Right atrium auricular region (tissue), 2 donors: ENCODE measurements around the gene MMS22L. TPM values are rescaled to one million over a fixed set of nuclear protein-coding genes. Genes with fewer than 3 reads are reported as not detected.

ENCODE experiments used
- DNase-seq: peaks from one replicate; pipeline ENCODE4 v3.0.0-alpha.2; 2019; ENCODE audit warnings: low spot score
- H3K27ac ChIP-seq, 2 donors: fragments of 200-600 bp; sonication (generic); 1 replicate in 1 of 2; 2 replicates in 1 of 2; pipeline ENCODE4 v1.5.1; 2016 to 2019
- H3K27me3 ChIP-seq, 2 donors: fragments of 200-600 bp; sonication (generic); one replicate each; pipeline versions ENCODE4 v1.5.1 to v1.6.0; 2017 to 2019
- H3K36me3 ChIP-seq: fragments of 200-600 bp; sonication (generic); one replicate; pipeline ENCODE4 v1.5.1; 2016
- H3K4me1 ChIP-seq, 2 donors: fragments of 200-600 bp; sonication (generic); one replicate each; pipeline versions ENCODE4 v1.5.1 to v1.6.0; 2017 to 2019
- H3K4me3 ChIP-seq, 2 donors: fragments of 200-600 bp; sonication (generic); 1 replicate in 1 of 2; 2 replicates in 1 of 2; pipeline ENCODE4 v1.5.1; 2017 to 2019; ENCODE audit warnings: mild to moderate bottlenecking in 1 of 2, moderate library complexity in 1 of 2
- H3K9me3 ChIP-seq, 2 donors: fragments of 200-600 bp; sonication (generic); one replicate each; pipeline ENCODE4 v1.5.1; 2019
- total RNA-seq, 2 donors: library from RNA; depleted of rRNA; stranded (reverse); fragments of >200 nt; gene quantifications; one replicate each; pipeline ENCODE4 v1.1.0, GENCODE V29; 2016
- TF ChIP-seq, protein P1 (sequence below), 2 donors: fragments of 200-600 bp; sonication (generic); IDR thresholded peaks; one replicate each; pipeline ENCODE4 v1.5.1; 2019; ENCODE audit warnings: antibody characterized with exemption in 2 of 2

The MMS22L gene
- total RNA-seq, 2 donors from 2014 or later, result 1.1 to 4.0 TPM

DNA sequence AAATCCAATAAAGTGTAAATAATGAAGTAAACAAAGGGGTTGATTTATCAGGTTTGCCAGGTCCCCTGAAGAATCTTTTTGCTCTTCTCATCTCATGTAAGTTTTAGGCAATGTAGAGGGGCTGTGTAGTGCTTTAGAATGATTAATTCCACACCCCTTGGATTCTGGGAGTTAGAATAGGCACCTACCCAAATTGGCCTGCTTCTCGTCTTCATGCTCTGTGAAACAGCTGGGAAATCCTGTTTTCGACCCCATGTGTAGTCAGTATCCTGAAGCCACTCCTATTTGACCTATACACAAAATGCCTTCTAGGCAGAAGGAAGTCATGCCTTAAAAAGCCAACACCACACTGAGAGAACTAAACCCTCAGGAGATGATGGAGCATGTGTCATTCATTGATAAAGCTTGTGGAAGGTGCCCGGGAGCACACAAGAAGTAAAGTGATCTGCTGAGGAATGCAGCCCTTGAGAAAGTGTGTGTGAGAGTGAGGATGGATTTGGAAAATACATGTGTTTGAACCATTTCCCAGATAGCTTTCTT, 187.6 kb downstream of the MMS22L start:
- Histone ChIP-seq H3K36me3 (no peaks in the 10 kb centered on the region), H3K4me1 (no peaks in the 10 kb centered on the region), H3K27me3 (no peaks in the 10 kb centered on the region), H3K27ac (no peak overlapping the region), H3K9me3 (no peaks in the 10 kb centered on the region), H3K4me3 (no peak overlapping the region)
- TF ChIP-seq, protein P1, sequence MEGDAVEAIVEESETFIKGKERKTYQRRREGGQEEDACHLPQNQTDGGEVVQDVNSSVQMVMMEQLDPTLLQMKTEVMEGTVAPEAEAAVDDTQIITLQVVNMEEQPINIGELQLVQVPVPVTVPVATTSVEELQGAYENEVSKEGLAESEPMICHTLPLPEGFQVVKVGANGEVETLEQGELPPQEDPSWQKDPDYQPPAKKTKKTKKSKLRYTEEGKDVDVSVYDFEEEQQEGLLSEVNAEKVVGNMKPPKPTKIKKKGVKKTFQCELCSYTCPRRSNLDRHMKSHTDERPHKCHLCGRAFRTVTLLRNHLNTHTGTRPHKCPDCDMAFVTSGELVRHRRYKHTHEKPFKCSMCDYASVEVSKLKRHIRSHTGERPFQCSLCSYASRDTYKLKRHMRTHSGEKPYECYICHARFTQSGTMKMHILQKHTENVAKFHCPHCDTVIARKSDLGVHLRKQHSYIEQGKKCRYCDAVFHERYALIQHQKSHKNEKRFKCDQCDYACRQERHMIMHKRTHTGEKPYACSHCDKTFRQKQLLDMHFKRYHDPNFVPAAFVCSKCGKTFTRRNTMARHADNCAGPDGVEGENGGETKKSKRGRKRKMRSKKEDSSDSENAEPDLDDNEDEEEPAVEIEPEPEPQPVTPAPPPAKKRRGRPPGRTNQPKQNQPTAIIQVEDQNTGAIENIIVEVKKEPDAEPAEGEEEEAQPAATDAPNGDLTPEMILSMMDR (IDR thresholded peaks at IDR 0.05), result no peak
- no peak for DNase-seq

DNA sequence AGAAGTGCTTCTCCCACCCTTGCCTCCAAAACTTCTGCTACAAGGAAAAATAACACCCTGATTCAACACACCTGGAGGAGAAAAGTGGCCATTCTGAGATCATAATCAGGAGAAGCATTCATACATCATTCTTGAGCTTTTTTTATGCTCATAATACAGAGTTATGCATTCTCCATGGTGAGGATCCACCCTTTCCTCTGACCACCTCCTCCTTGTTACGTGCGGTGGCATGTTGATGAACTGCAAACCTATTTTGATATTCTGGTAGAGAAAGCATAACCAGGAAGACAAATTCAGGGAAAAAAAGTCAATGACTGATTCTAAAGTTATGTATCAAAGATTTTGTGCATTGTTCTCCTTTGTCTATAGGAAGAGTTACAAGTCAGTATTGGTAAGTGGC, 188.6 kb downstream of the MMS22L start:
- no peak for DNase-seq
- no peaks in the 10 kb centered on the region for H3K4me1 ChIP-seq
- no peaks in the 10 kb centered on the region for H3K27me3 ChIP-seq
- TF ChIP-seq, protein P1 (IDR thresholded peaks at IDR 0.05), result no peak
- no peaks in the 10 kb centered on the region for H3K36me3 ChIP-seq
- H3K9me3 ChIP-seq, result no peaks in the 10 kb centered on the region
- H3K4me3 ChIP-seq, result no peak overlapping the region
- no peak overlapping the region for H3K27ac ChIP-seq

DNA sequence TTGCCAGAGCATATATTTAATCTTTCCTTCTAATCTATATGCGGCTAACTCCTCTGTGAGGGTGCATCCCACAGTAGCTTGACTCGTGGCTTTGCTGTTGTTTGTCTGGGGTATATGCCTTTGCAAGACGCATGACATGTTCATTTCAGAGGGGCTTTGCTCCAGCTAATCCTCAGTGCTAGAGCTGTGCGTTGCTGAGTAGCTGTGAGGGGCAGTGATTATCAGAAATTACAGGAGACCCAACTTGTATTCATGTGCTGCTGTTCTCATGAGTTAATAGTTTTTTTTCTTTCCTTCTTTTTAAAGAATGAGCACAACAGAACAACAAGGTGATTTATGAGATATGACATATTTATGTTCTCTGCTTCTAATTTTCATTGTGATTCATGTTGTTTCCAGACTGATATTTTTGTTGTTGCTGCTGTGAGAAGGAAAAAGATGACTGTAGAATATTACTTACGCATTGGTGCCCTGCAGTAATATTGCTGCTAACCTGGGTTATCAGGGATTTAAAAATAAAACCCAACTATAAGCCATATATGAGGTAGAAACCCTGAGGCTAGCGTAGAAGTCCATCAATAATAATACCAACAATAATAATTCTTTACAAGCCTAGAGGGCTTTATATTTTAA, 190.2 kb downstream of the MMS22L start:
- Histone ChIP-seq H3K4me3 (no peak overlapping the region), H3K36me3 (no peaks in the 10 kb centered on the region), H3K27me3 (no peaks in the 10 kb centered on the region), H3K9me3 (no peaks in the 10 kb centered on the region), H3K27ac (no peak overlapping the region), H3K4me1 (no peaks in the 10 kb centered on the region)
- TF ChIP-seq, protein P1 (IDR thresholded peaks at IDR 0.05), result no peak
- DNase-seq, result no peak
